Ovary (tissue), 3 donors: ENCODE data around the gene PRDM10.

ENCODE experiments used
- EP300 ChIP-seq: sonication (generic); formaldehyde crosslinking; IDR thresholded peaks from one replicate; pipeline ENCODE4 v1.6.1; 2017; ENCODE audit warnings: antibody characterized with exemption
- POLR2A ChIP-seq: fragments of 450-650 bp; IDR thresholded peaks from one replicate; pipeline ENCODE4 v1.6.1; 2017; ENCODE audit warnings: antibody characterized with exemption, mild to moderate bottlenecking, moderate library complexity
- TF ChIP-seq, protein P1 (sequence below), 3 donors: fragments of 450-650 bp in 2 of 3; fragments of 200-600 bp in 1 of 3; IDR thresholded peaks; one replicate each; pipeline versions ENCODE4 v1.5.1 to v1.8.0; 2016 to 2022; ENCODE audit warnings: antibody characterized with exemption in 3 of 3, mild to moderate bottlenecking in 1 of 3
- donor health status: DM: no; HTN: no; CAD: no.

DNA sequence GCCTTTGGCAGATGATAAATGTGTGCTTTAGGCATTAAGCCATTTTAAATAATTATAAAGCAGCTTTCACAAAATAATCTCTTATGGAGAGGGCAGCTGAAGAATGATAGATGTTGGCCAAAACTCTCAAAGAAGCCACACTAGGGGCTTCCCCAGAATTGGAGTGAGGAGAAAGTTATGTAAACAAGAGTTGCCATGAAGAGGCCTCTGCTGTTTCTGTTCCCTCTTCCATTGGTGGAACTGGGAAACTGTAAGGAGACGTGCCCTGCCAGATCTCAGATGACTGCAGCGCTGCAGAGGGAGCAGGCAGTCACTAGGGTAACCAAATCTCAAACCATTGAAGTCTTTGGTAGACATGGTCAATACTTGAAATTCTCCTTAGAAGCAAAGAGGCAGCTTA lies 47.6 kb upstream of the PRDM10 start:
- TF ChIP-seq EP300 (no peak), POLR2A (no peak)
- TF ChIP-seq, protein P1, sequence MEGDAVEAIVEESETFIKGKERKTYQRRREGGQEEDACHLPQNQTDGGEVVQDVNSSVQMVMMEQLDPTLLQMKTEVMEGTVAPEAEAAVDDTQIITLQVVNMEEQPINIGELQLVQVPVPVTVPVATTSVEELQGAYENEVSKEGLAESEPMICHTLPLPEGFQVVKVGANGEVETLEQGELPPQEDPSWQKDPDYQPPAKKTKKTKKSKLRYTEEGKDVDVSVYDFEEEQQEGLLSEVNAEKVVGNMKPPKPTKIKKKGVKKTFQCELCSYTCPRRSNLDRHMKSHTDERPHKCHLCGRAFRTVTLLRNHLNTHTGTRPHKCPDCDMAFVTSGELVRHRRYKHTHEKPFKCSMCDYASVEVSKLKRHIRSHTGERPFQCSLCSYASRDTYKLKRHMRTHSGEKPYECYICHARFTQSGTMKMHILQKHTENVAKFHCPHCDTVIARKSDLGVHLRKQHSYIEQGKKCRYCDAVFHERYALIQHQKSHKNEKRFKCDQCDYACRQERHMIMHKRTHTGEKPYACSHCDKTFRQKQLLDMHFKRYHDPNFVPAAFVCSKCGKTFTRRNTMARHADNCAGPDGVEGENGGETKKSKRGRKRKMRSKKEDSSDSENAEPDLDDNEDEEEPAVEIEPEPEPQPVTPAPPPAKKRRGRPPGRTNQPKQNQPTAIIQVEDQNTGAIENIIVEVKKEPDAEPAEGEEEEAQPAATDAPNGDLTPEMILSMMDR (IDR thresholded peaks at IDR 0.05): no peak
